ENCODE data around the gene VPS37B. TPM values are rescaled to one million over a fixed set of nuclear protein-coding genes. Genes with fewer than 3 reads are reported as not detected.

VPS37B gene
- total and polyA plus RNA-seq, 10 of the 15 experiments (the other 5 are each of a cell fraction or from before 2014, with no cell fraction given) = 0.66 to 68.6 (median 39.6) TPM

GRCh38 chr12:122899887-122900286 is 4.0 kb upstream of the VPS37B start:
- no peak overlapping the region for H3K9ac ChIP-seq (ENCODE audit: control insufficient read depth, insufficient read depth, low read length)
- H4K20me1 ChIP-seq (ENCODE audit: control insufficient read depth, insufficient read depth) = no peaks in the 10 kb centered on the region
- BruUV-seq (replicated peaks) = no TSS peak
- WGBS (ENCODE audit: insufficient coverage, insufficient replicate concordance, low lambda C conversion rate, missing lambda C conversion rate) = 94% methylated on average over 6 of the region's 6 CpGs
- RAD21 ChIA-PET (ENCODE audit: unreplicated experiment) = interaction anchor here (0.6 to 5.1 kb wide), 3 partner anchors 14 to 28 kb away, joined by 3 to 17 read pairs (median 3); no protein-coding TSS in a partner anchor
- intact Hi-C loops (cut with micrococcal nuclease; ENCODE audit: unreplicated experiment) = loop anchor here (2.0 kb wide), 1 partner anchor 37 kb away; no protein-coding TSS in a partner anchor
- no peak for ATAC-seq
- no peaks in the 10 kb centered on the region; the same call in 2 of the 3 replicates for H3K9me3 ChIP-seq (replicated peaks; ENCODE audit: control insufficient read depth, insufficient read depth, low read length)
- no peak overlapping the region for H3K4me3 ChIP-seq
- in situ Hi-C loops (cut with MboI) = no loop called here
- SMC1A ChIA-PET (ENCODE audit: uncharacterized antibody, unreplicated experiment) = interaction anchor here (0.6 to 6.3 kb wide), 9 partner anchors 11 to 288 kb away, joined by 3 to 52 read pairs (median 9); no protein-coding TSS in a partner anchor
- CTCF ChIA-PET = interaction anchor here (0.9 to 12.3 kb wide), 6 partner anchors 9 to 338 kb away, joined by 3 to 107 read pairs (median 4); no protein-coding TSS in a partner anchor
- H3K4me1 ChIP-seq (ENCODE audit: control insufficient read depth, insufficient read depth, low read length) = peaks cover 48% of the 10 kb centered on the region
- no peak overlapping the region for H3K27ac ChIP-seq (ENCODE audit: control insufficient read depth, insufficient read depth)
- FAIRE-seq = no peak
- H3K79me2 ChIP-seq (ENCODE audit: control insufficient read depth, insufficient read depth, low read length) = peaks cover 12% of the 10 kb centered on the region
- DNase-seq (ENCODE audit: low read depth, low spot score) = no peak
- no peak overlapping the region for H2AFZ ChIP-seq (ENCODE audit: control insufficient read depth, low read depth, low read length)
- no peak overlapping the region for H3K4me2 ChIP-seq (ENCODE audit: control insufficient read depth, insufficient read depth)
- H3K27me3 ChIP-seq (replicated peaks in 1 of 2; ENCODE audit: control insufficient read depth in 2 of 2, insufficient read depth in 2 of 2, low read length in 1 of 2) = no peaks in the 10 kb centered on the region
- POLR2A ChIA-PET = interaction anchor here (0.7 to 2.9 kb wide), 6 partner anchors 8 to 528 kb away, joined by 3 to 15 read pairs (median 6); no protein-coding TSS in a partner anchor
- no peaks in the 10 kb centered on the region for H3K36me3 ChIP-seq (ENCODE audit: control insufficient read depth in 2 of 2, insufficient read depth in 2 of 2, low read length in 1 of 2)
- TF ChIP-seq ZNF384 (IDR thresholded peaks at IDR 0.05; ENCODE audit: borderline replicate concordance, low read depth, low read length) = no peak
- no peak for TF ChIP-seq SKIL (IDR thresholded peaks at IDR 0.05; ENCODE audit: low read depth, poor library complexity, severe bottlenecking)
- TF ChIP-seq KAT2A (conservative IDR thresholded peaks at IDR 0.05; ENCODE audit: control insufficient read depth, low read depth, low read length) = no peak
- TF ChIP-seq IKZF2 (IDR thresholded peaks at IDR 0.05) = no peak
- TF ChIP-seq E4F1 (IDR thresholded peaks at IDR 0.05; ENCODE audit: borderline replicate concordance, partially characterized antibody) = no peak
- TF ChIP-seq PRDM15 (CRISPR knock-in tag; IDR thresholded peaks at IDR 0.05) = no peak
- no peak for TF ChIP-seq WRNIP1 (IDR thresholded peaks at IDR 0.05; ENCODE audit: borderline replicate concordance, low read depth, low read length)
- no peak for TF ChIP-seq USF2 (IDR thresholded peaks at IDR 0.05; ENCODE audit: borderline replicate concordance, low read depth, low read length)
- no peak for TF ChIP-seq EZH2 (IDR thresholded peaks at IDR 0.05; ENCODE audit: borderline replicate concordance, control insufficient read depth, low read depth, low read length)
- no peak for TF ChIP-seq TBL1XR1 (IDR thresholded peaks at IDR 0.05; ENCODE audit: low read depth, low read length)
- no peak for TF ChIP-seq MEF2A (IDR thresholded peaks at IDR 0.05; ENCODE audit: insufficient read depth, low read depth, low read length)
- no peak for TF ChIP-seq RBBP5 (conservative IDR thresholded peaks at IDR 0.05)

All from GM12878 (cell line).